Skeletal muscle cell (primary cell): ENCODE measurements around the gene ATP13A3.

Source experiments
- DNase-seq: peaks from one replicate; pipeline ENCODE4 v3.0.0-alpha.2; 2010; ENCODE audit warnings: low read depth
- H3K4me3 ChIP-seq: 2 replicates; pipeline ENCODE4 v1.5.1; 2011; ENCODE audit warnings: low read depth, mild to moderate bottlenecking, control low read depth, low read length, moderate library complexity

Gene ATP13A3

DNA sequence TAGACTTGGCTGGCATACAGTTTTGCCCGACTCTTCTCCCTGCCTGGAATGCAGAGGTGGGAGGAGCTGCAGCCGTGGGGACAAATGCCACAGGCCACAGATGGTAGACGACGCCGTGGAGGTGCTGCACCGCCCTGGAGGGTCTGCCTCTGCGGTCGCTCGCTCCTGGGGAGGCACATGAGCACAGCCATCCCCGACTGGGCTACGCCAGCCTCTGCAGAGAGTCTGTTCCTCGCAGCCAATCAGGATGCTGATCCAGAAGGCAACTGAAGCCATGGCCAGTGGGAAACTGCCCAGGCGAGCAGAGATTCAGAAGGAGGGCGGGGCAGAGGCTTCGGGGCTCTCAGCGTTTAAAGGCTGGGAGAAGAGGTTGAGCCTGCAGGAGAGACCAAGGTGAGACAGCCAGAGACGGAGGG, 105.3 kb downstream of the ATP13A3 start:
- H3K4me3 ChIP-seq: no peak overlapping the region

DNA sequence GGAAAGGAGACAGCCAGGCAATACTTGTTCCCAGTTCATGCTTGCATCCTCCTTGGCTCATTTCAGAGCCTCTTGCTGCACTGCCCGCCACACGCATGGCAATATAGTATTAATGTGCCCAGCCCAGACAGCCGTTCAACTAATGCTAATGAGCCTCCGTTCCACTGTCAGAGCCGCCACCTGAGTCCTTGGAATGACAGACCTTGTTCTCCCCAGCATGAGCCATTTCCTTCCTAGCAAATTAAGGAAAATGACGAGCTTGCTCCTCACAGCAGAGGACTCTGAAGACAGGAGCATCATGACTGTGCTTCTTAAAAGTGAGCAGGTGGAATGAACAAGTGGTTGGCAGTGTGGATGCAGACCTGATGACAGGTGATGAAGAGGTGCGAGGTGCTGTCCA, 106.5 kb downstream of the ATP13A3 start:
- DNase-seq: no peak
- H3K4me3 ChIP-seq: no peak overlapping the region

More for the DNA sequence above, 105.3 kb downstream of the ATP13A3 start:
- no peak for DNase-seq

DNA sequence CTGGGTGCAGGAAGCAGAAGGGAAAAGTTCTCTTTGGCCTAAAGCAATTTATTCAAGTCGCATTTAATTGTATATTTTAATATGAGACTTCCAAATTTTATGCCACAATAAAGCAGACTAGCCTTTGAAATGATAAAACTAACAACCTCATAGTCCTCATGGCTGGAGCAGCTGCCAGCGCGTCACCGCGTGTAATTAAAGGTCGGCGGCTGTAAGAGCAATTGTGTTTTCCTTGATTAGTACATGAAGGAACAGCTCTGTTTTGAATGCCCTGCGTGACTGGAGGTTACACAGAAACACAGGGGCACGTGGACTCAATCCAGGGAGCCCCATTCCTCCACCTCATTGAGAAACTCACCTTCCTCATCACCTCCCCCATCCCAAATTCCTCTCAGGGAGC, 107.2 kb downstream of the ATP13A3 start:
- DNase-seq: no peak
- H3K4me3 ChIP-seq: no peak overlapping the region

DNA sequence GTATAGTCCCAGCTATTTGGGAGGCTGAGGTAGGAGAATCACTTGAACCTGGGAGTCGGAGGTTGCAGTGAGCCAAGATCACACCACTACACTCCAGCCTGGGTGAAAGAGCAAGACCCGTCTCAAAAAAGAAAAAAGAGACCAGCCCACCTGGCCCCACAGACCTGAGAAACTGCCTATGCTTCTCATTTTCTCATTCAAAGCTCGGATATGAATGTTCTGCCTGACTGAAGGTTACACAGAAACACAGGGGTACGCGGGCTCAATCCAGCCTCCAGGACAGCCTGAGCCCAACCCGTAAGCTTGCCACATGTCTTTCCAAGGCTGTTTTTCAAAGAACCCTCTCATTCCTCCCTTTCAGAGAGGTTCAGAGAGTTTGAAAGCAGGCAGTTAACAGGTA, 107.6 kb downstream of the ATP13A3 start:
- no peak for DNase-seq
- H3K4me3 ChIP-seq: no peak overlapping the region

DNA sequence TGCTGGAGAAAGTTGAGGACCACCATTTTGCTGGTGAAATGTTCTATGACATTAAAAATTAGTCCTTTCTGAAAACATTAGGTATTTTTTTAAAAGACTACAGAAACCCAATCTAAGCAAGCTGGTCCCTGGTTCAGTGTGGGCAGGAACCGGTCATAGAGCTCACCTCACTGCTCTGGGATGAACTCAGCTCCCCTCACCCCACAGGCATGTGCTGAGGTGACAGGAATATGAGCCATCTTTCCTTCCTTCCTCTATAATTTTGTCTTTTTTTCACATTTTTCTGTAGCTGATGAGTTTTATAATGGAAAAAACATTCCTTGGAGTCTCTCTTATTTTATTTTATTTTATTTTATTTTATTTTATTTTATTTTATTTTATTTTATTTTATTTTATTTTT, 109.1 kb downstream of the ATP13A3 start:
- no peak overlapping the region for H3K4me3 ChIP-seq
- DNase-seq: no peak

DNA sequence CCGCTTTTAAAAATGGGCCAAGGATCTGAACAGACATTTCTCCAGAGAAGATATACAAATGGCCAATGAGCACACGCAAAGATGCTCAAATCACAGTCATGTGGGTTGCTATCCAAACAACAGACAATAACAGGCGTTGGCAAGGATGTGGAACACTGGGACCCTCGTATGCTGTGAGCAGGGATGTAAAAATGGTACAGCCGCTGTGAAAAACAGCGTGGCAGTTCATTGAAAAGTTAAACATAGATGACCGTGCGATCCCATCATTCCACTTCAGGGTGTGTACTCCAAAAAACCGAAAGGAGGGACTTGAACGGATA, 110.6 kb downstream of the ATP13A3 start:
- DNase-seq: no peak
- H3K4me3 ChIP-seq: no peak overlapping the region

DNA sequence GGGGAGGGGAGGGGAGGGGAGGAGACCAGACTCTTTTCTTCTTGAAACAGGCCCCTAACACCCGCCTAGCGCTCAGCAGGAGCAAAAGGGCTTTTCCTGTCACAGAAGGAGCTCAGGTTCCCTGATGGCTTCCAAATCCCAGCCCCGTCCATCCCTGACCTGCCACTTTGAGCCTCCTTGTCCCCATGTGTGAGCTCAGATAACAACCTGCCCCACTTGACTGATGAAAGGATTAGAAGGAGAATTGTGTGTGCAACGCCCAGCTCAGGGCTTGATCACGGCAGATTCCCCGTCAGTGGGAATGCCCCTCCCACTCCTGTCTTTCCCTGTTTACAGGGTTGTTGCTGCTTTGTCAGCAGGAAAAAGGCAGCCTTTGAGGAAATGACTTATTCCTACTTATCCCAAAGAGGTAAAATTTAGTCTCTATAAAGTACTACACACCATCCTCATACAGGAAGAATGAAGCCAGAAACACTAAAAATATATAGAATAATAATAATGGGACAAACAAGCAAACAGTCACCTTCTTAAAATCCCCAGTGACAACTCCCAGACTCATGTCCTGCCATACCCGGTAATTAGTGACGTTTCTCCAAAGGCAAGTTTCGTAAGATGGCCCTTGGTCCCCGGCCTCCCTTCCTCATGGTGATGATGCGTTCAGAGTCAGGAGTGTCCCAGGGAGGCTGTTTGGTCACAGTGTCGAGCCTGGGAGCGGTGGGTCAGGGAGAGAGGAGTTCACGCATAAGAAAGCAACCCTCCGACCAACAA, 111.1 kb downstream of the ATP13A3 start:
- H3K4me3 ChIP-seq: no peak overlapping the region
- DNase-seq: no peak

DNA sequence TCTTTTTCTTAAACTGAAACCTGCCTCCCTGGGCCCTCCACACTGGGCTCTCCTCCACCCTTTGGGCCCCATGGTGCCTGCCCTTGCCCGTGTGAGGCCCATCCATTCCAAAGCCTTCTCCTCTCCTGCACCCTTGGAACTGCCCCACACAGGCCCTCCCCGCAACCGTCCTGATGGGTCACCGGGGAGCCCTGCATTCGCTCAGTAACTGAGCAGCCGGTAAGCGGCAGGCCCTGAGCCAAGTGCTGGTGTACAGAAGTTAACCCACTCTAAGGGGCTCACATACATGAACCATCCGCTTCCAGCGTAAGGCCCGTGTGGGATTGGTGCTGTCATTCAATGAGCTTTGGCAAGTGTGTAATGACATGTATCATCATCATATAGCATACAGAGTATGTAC, 111.9 kb downstream of the ATP13A3 start:
- H3K4me3 ChIP-seq: no peak overlapping the region
- DNase-seq: no peak

DNA sequence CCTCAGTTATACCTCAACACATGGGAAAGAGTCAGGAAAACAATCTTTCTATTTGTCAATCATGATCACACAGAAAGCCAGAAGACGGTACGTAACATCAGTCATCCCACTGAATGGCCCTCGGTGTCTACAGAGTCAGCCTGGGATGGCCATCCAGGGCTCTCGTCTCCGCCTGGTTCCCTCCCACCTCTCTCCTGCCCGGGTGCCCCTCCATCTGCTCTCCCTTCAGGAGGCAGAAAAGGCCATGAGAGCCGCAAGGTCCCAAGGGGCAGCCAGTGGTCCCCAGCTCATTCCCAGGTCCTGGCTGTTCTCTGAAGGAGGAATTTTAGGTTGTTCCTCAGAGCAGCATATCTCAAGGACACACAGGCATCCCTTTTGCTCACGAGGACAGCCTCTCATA, 112.9 kb downstream of the ATP13A3 start:
- DNase-seq: no peak
- H3K4me3 ChIP-seq: no peak overlapping the region

DNA sequence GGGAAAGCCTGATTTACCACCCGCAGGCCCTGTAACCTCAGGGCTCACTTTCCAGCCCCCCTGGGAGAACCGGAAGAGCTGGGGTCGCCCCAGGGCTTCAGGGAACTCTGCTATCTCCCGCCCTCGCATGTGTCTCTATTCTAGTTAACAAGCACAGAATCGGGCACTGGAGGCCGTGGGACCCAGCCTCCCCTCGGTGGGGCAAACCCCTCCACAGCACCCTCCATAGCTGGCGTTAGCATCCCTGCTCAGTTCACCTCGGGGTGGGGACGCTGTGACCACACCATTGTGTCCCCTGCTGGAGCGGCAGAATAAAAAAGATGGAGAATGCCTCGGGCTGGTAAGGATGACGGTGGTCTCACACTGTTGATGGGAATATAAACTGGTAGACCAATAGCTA, 113.8 kb downstream of the ATP13A3 start:
- no peak overlapping the region for H3K4me3 ChIP-seq
- no peak for DNase-seq

DNA sequence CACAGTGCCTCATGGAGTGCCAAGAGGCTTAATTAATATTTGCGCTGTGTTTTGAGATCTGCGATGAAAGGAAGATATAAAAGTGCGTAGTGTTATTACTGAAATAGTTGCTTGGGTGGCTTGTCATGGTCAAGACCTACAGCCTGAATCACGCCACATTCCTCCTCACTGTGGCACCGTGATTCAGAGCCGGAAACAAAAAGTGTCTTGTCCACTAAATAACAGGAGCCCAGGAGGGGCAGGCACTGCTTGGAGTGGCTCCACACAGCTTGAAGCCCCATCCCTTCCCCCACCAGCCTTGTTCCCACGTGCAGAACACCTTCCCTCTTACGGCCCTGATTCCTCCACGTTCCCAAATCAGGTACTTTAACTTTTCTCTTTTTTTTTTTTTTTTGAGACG, 116.0 kb downstream of the ATP13A3 start:
- no peak overlapping the region for H3K4me3 ChIP-seq
- no peak for DNase-seq

DNA sequence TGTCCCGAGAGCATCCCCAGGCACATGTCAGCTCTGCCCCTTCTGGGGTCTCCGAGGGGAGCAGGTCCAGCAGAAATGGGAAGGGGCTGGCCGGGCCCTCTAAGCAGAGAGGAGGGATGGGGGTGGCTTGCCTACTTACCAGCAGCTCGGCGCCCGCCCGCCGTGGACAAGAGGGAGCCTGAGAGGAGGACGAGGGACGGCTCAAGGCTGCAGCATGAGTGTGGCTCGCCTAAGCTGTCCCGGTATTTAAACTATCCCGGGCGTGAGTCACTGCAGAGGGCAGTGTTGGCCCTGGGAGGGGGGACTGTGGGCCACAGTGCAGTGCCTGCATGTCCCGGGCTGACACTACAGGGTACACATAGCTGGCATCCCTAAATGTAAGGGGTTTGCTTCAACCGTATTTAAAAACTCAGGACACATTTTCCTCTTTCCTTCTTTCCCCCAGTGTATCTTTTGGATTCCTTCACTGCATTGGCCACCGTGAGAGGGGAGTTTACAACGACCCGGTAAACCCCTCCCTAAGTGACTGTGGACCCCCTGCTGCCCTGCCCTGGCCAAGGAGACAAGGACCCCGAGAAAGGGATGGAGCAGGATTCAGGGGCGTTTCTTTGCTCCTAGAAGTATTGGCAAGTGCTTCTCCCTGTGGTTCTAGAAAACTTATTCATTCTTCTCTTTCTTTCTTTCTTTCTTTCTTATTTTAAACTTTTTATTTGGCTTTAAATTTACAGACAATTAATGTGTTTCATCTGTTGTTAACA, 117.1 kb downstream of the ATP13A3 start, which contains the start of gene LRRC15:
Gene LRRC15 (minus strand): TSS at position 222 of the 758 bp plus-strand sequence. CDS start 8,700 bp downstream, outside the sequence.
- no peak for DNase-seq
- H3K4me3 ChIP-seq: no peak within 1 kb of the TSS

DNA sequence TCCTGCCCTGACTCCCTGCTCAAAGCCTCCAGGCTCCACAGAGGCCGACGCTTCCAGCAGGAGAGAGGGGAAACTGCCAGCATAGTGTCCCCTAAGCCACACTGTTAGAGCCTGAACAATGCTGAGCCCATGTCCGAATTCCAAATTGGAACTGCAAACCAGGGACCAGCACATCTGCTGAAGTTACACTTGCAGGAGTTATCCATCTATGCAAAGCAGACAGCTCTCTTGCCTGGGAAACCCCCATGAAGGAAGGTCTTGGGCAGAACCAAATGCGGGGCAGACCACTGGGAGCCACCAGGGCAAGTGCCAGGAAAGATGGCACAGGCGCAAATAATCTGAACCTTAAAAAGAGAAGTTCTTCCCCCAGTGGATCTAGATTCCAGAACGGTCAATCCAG, 117.9 kb downstream of the ATP13A3 start:
- H3K4me3 ChIP-seq: no peak overlapping the region
- DNase-seq: no peak

DNA sequence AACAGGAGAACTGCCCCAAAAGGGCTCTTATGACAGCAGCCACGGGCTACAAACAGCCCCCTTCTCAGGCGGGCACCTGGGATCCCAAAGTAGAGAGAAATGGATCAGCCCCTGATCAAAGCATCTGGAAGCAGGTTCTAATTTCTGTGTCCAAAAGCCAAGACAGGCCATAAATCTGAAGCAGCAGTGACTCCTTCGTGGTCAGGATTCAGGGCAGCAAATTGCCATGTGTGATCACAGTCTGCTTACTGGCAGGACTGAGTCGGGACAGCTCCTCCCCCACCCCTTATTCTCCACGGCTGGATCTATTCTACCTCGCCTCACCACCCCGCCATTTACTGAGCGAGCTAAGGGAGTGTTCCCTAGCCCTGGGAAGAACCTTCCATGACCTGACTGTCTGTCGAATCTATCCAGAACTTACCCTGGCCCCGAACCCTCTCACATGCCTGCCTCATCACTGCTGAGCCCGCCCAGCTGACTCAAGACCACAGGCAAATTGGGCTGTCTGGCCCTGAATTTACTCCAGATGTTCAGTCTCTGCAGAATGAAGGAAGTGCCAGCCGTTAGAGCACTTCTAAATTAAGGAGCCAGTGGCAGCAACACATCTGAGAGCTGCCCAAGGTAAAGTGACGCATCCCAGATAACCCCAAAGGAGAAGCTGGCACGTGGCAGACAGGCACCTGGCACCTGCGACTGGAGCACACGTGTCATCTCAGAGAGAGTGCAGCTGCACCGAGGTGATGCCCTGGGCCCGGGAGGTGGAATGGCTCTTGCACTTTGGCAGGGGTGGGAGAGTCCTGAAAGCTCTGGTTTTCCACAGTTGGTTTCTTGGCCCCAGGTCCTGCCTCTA, 118.6 kb downstream of the ATP13A3 start:
- no peak for DNase-seq
- no peak overlapping the region for H3K4me3 ChIP-seq

DNA sequence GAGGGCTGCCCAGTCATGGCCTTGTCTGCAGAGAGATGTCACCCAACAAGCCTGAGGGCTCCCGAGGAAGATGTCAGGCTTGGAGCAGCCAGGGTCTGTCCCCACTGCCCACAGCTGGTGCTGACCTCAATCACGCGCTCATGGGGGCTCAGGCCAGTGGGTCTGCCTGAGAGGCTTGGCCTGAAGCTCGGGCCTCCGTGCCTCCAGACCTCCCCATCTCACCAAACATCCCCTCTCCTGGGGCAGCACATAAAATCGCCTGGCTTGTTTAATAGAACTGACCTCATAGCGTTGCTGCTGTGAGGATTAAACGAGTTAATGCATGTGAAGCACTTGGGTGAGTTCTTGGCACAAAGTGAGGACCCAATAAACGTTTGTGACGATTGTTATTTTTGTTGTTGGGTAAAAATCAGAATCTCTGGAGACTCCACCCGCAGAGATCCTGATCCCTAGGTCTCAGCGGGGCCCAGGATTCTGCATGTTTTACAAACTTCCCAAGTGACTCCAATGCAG, 120.8 kb downstream of the ATP13A3 start:
- no peak for DNase-seq
- H3K4me3 ChIP-seq: no peak overlapping the region

DNA sequence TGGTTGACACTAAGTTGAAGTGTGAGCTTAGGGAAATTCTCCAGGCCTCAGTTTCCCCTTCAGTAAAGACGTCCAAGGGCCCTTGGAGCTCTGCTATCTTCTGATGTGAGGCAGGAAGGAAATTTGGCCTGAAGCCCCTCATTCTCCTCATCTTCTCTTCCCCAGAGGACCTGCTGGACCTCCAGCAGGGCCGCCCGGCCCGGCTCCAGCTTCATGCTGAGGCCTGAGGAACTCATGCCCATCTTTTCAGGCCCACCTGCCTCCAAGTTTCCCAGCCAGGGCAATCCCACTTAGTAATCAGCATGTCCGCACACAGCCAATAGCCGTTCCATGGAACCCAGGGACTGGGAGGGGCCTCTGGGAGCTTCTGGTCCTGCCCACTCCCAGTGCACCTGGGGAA, 121.3 kb downstream of the ATP13A3 start:
- H3K4me3 ChIP-seq: no peak overlapping the region
- DNase-seq: no peak

DNA sequence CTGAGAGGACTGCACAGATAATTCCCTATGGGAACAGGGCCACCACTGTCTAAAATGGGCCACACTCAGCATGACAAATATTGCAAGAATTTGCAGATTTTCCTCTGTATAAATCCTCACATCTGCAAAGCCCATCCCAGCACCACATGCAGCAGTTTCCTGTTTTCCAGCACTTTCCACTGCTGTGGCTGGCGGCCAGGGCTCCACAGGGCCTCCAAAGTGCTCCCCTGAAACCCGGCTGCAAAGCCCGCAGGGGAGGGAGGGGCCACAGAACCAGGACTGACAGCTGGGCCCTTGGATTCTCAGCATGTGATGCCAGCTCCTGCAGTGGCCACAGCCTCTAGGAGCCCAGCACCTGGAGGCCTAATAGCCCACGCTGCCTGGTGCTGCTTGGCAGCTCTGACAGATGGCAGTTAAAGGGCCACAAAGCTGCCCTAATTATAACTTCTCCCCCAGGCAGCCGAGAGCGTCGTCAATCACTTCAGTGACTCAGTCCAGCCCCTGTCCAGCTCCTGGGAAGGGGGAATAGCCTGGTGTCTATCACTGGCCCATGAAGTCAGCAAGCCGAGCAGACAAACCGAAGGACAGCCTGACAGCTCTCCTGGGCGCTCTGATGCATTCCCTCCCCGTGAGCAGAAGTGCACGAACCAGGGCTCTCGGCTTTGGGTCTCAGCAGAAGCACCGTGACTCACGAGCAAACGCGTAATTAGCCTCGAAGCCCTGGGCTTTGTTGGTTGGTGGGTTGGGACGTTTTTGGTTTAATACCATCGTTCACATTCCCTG, 122.0 kb downstream of the ATP13A3 start:
- H3K4me3 ChIP-seq: no peak overlapping the region
- DNase-seq: no peak

DNA sequence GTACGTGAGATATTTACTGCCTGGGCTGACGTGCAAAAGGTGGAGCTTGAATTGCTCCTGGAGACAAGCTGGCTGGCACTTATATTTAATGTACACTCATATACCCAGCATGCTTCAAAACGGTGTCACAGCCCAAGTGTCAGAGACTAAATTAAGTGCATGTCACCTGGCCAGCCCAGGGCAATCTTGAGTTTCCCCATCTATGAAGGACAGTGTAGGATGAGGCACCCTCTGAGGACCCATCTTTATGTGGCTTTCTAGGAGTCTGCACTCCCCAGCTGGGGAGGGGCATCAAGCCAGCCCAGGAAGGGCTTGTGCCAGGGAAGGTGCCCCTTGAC, 122.5 kb downstream of the ATP13A3 start:
- DNase-seq: no peak
- H3K4me3 ChIP-seq: no peak overlapping the region

DNA sequence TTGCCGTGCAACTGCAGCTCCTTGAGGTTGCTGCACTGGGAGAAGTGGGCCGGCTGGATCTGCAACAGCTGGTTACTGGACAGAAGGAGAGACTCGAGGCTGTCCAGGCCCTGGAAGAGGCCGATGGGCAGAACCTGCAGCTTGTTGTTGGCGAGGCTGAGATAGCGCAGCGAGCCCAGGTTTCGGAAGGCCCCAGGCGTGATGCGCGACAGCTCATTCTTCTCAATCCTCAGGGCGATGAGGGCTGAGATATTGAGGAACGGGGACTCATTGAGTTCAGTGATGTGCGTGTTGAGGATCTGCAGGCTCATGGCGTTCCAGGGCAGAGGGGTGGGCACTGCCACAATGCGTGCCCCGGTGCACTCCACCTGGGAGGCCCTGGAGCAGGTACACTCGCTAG, 126.2 kb downstream of the ATP13A3 start:
- H3K4me3 ChIP-seq: no peak overlapping the region
- no peak for DNase-seq
